Camera-type eye (tissue), 1 donor: Measurements from ENCODE around the gene MARF1. TPM values are rescaled to one million over a fixed set of nuclear protein-coding genes. Genes with fewer than 3 reads are reported as not detected.

ENCODE experiments used
- total RNA-seq: library from RNA; depleted of rRNA; stranded (reverse); fragments of >200 nt; gene quantifications from one replicate; pipeline ENCODE4 v1.2.3, GENCODE V29; 2014

The MARF1 gene, protein sequence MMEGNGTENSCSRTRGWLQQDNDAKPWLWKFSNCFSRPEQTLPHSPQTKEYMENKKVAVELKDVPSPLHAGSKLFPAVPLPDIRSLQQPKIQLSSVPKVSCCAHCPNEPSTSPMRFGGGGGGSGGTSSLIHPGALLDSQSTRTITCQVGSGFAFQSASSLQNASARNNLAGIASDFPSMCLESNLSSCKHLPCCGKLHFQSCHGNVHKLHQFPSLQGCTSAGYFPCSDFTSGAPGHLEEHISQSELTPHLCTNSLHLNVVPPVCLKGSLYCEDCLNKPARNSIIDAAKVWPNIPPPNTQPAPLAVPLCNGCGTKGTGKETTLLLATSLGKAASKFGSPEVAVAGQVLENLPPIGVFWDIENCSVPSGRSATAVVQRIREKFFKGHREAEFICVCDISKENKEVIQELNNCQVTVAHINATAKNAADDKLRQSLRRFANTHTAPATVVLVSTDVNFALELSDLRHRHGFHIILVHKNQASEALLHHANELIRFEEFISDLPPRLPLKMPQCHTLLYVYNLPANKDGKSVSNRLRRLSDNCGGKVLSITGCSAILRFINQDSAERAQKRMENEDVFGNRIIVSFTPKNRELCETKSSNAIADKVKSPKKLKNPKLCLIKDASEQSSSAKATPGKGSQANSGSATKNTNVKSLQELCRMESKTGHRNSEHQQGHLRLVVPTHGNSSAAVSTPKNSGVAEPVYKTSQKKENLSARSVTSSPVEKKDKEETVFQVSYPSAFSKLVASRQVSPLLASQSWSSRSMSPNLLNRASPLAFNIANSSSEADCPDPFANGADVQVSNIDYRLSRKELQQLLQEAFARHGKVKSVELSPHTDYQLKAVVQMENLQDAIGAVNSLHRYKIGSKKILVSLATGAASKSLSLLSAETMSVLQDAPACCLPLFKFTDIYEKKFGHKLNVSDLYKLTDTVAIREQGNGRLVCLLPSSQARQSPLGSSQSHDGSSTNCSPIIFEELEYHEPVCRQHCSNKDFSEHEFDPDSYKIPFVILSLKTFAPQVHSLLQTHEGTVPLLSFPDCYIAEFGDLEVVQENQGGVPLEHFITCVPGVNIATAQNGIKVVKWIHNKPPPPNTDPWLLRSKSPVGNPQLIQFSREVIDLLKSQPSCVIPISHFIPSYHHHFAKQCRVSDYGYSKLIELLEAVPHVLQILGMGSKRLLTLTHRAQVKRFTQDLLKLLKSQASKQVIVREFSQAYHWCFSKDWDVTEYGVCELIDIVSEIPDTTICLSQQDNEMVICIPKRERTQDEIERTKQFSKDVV (N-terminal part only)
- total RNA-seq = 47.2 TPM

DNA sequence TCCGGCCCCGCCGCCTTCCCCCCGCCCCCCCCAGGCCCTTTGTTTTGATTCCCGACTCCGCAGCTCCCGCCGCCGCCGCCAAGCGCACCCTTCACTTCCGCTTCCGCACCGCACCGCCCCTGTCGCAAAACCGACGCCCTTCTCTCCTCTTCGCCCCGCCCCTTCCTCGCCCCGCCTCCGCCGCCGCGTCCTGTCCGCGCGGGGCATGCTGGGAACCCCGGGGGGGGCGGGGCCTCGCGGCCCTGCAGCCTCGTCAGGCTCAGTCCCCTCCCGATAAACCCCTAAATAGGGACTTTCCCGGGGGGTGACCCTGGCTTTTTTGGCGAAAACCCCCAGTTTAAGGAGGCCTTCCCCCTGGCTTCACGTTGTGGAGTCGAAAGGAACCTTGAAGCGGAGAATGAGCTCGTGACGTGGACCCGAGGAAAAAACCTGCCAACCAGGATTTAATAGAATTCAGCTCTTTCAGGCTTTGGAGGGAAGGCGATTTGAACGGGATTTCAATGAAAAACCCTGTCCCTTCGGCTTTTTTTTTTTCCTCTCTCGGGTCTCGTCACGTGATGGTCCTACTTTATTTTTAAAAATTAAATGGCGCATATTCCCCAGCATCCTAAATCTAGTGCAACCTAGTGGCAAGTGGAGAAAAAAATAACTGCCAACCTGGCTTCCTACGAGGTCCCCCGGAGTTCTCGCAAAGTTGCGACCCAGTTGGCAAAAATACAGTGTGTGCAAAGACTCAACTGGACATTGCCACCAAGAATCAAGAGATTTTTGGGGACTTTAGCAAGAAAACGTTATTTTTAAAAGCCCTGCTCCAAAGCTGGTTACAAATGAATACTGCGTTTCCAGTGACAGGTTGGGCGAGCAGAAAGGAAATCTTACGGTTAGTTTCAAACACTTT lies at the start of gene MARF1:
Gene MARF1, minus strand, starts transcription at position 107 of the 898 bp plus-strand sequence. CDS start 3,921 bp downstream, outside the sequence.

DNA sequence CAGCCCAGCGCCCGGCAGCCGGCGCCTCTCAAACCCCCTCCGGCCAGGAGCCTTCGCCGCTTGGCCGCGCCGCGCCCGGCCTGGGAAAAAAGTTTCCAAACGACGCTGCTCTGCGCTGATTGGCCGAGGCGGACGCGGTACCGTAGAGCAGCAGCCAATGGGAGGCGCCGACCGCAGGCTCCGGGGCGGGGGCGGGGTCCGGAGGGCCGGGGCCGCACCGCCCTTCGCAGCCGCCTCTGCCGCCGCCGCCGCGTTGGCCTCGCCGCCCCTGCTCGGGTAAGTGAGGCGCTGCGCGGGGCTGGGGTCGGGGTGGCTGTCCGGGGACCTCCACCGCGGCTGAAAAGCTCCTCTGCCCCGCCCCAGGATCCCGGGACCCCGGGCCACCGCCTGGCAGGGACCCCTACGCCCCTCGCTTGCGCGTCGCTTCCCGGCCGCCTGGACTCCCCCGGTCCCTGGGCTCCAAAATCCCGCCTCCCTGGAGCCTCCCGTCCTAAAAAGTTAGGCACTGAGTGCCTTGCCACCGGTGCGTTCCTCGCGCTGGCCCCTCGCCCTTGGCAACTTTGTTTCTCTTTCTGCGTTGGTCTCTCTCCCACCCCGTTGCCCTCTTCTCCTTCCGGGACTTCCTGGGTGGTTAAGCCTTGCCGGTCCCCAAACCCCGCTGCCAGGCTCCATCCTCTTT lies 7.2 kb upstream of the MARF1 start, which contains the start of gene NDE1:
Gene NDE1, plus strand, starts transcription at position 227 of the 679 bp plus-strand sequence. CDS start 14,534 bp downstream, outside the sequence.

Other genes with a start within 250 kb of the MARF1 start
- gene MPV17L, start 247.4 kb downstream of the MARF1 start, total RNA-seq = 12.5 TPM
- 73.6 TPM for gene BMERB1, start 208.6 kb downstream of the MARF1 start, total RNA-seq
- gene NDE1, start 7.1 kb upstream of the MARF1 start, total RNA-seq = 21.5 TPM
- gene MYH11, start 213.9 kb upstream of the MARF1 start, total RNA-seq = 190 TPM
- gene CEP20, start 245.4 kb upstream of the MARF1 start, total RNA-seq = 51.2 TPM